HEK293 (cell line): ENCODE results near the gene UBE3A.

Source experiments
- CTCF ChIA-PET: fragments of 350-600 bp; formaldehyde crosslinking; extraction: SDS; loops from one replicate; lab custom pipeline; 2021; ENCODE audit warnings: antibody characterized with exemption; lab: Yijun Ruan, JAX
- POLR2A ChIA-PET: fragments of 300-600 bp; formaldehyde crosslinking; extraction: SDS; loops from one replicate; lab custom pipeline; 2020; ENCODE audit warnings: antibody characterized with exemption, inconsistent platforms; lab: Yijun Ruan, JAX
- H3K27ac ChIP-seq: fragments of 200-500 bp; sonication (Bioruptor generic); 2 replicates; pipeline ENCODE4 v1.5.1; 2014; ENCODE audit warnings: low read depth, low read length, control low read depth, inconsistent platforms; ENCODE audit errors: extremely low read depth
- H3K36me3 ChIP-seq, 2 experiments: fragments of 200-500 bp in 1 of 2; sonication (Bioruptor generic) in 1 of 2; 1 replicate in 1 of 2; 2 replicates in 1 of 2; pipeline ENCODE4 v1.5.1; 2014 to 2017; ENCODE audit warnings: inconsistent platforms in 2 of 2, low read length in 2 of 2; ENCODE audit not compliant: control insufficient read depth in 2 of 2, insufficient read depth in 1 of 2
- H3K4me1 ChIP-seq: fragments of 200-500 bp; sonication (Bioruptor generic); 2 replicates; pipeline ENCODE4 v1.5.1; 2014; ENCODE audit warnings: mild to moderate bottlenecking, low read length, inconsistent platforms; ENCODE audit not compliant: control insufficient read depth, insufficient read depth
- H3K4me3 ChIP-seq: 2 replicates; pipeline ENCODE4 v1.5.1; 2011; ENCODE audit warnings: low read depth, mild to moderate bottlenecking, control low read depth, low read length, moderate library complexity
- H3K9me3 ChIP-seq: fragments of 200-500 bp; sonication (Bioruptor generic); 2 replicates; pipeline ENCODE4 v1.5.1; 2014; ENCODE audit warnings: low read depth, low read length, inconsistent platforms; ENCODE audit not compliant: control insufficient read depth, insufficient read depth
- EGR2 ChIP-seq: fragments of 450-650 bp; formaldehyde crosslinking; IDR thresholded peaks from 2 replicates; pipeline ENCODE4 v1.5.1; 2016; ENCODE audit warnings: low read depth, missing biosample characterization, missing genetic modification characterization
- ELK4 ChIP-seq: IDR thresholded peaks from 2 replicates; pipeline ENCODE4 v1.6.1; 2011; ENCODE audit warnings: mild to moderate bottlenecking, low read depth, low read length, borderline replicate concordance
- GFI1B ChIP-seq: fragments of 450-650 bp; formaldehyde crosslinking; IDR thresholded peaks from 2 replicates; pipeline ENCODE4 v1.5.1; 2016; ENCODE audit warnings: missing biosample characterization, missing genetic modification characterization
- HIC1 ChIP-seq: fragments of 450-650 bp; formaldehyde crosslinking; IDR thresholded peaks from 2 replicates; pipeline ENCODE4 v1.5.1; 2016; ENCODE audit warnings: missing biosample characterization, missing genetic modification characterization
- MEIS1 ChIP-seq: sonication (generic); formaldehyde crosslinking; IDR thresholded peaks from 2 replicates; pipeline ENCODE4 v1.8.1; 2022; ENCODE audit warnings: missing genetic modification reagents, mild to moderate bottlenecking, borderline replicate concordance
- SP2 ChIP-seq: fragments of 450-650 bp; formaldehyde crosslinking; IDR thresholded peaks from 2 replicates; pipeline ENCODE4 v1.5.1; 2016; ENCODE audit warnings: missing biosample characterization, missing genetic modification characterization
- SP3 ChIP-seq: fragments of 450-650 bp; formaldehyde crosslinking; IDR thresholded peaks from 2 replicates; pipeline ENCODE4 v1.5.1; 2016; ENCODE audit warnings: missing biosample characterization, missing genetic modification characterization
- ZBTB26 ChIP-seq: fragments of 450-650 bp; formaldehyde crosslinking; optimal IDR thresholded peaks from 2 replicates; pipeline ENCODE3; 2016; ENCODE audit warnings: missing biosample characterization, mild to moderate bottlenecking, missing genetic modification characterization
- ZNF114 ChIP-seq: fragments of 450-650 bp; formaldehyde crosslinking; IDR thresholded peaks from 2 replicates; pipeline ENCODE4 v1.5.0; 2017; ENCODE audit warnings: missing biosample characterization, missing genetic modification characterization
- ZNF138 ChIP-seq: fragments of 450-650 bp; formaldehyde crosslinking; IDR thresholded peaks from 2 replicates; pipeline ENCODE4 v1.5.1; 2016; ENCODE audit warnings: missing biosample characterization, missing genetic modification characterization, borderline replicate concordance
- ZNF221 ChIP-seq: fragments of 450-650 bp; formaldehyde crosslinking; IDR thresholded peaks from 2 replicates; pipeline ENCODE4 v1.5.1; 2017; ENCODE audit warnings: missing biosample characterization, missing genetic modification characterization, borderline replicate concordance
- ZNF350 ChIP-seq: fragments of 450-650 bp; formaldehyde crosslinking; IDR thresholded peaks from 2 replicates; pipeline ENCODE4 v1.5.0; 2017; ENCODE audit warnings: missing biosample characterization, mild to moderate bottlenecking, missing genetic modification characterization
- ZNF354C ChIP-seq: fragments of 450-650 bp; formaldehyde crosslinking; IDR thresholded peaks from 2 replicates; pipeline ENCODE4 v1.5.1; 2016; ENCODE audit warnings: missing biosample characterization, missing genetic modification characterization, low read depth, borderline replicate concordance
- ZNF394 ChIP-seq: fragments of 450-650 bp; formaldehyde crosslinking; IDR thresholded peaks from 2 replicates; pipeline ENCODE4 v1.5.1; 2016; ENCODE audit warnings: missing biosample characterization, missing genetic modification characterization, mild to moderate bottlenecking, moderate library complexity, borderline replicate concordance
- ZNF423 ChIP-seq: fragments of 450-650 bp; formaldehyde crosslinking; IDR thresholded peaks from 2 replicates; pipeline ENCODE4 v1.5.1; 2016; ENCODE audit warnings: missing biosample characterization, missing genetic modification characterization
- ZNF514 ChIP-seq: fragments of 450-650 bp; formaldehyde crosslinking; IDR thresholded peaks from 2 replicates; pipeline ENCODE4 v1.5.1; 2016; ENCODE audit warnings: missing biosample characterization, missing genetic modification characterization
- ZNF600 ChIP-seq: fragments of 450-650 bp; formaldehyde crosslinking; IDR thresholded peaks from 2 replicates; pipeline ENCODE4 v1.5.1; 2016; ENCODE audit warnings: missing biosample characterization, missing genetic modification characterization
- ZNF639 ChIP-seq: fragments of 450-650 bp; formaldehyde crosslinking; IDR thresholded peaks from 2 replicates; pipeline ENCODE4 v1.5.1; 2016; ENCODE audit warnings: missing biosample characterization, missing genetic modification characterization
- ZNF707 ChIP-seq: fragments of 450-650 bp; formaldehyde crosslinking; IDR thresholded peaks from 2 replicates; pipeline ENCODE4 v1.5.1; 2016; ENCODE audit warnings: missing biosample characterization, missing genetic modification characterization
- TF ChIP-seq, protein P1 (sequence below): fragments of 450-650 bp; formaldehyde crosslinking; IDR thresholded peaks from 2 replicates; pipeline ENCODE4 v1.5.1; 2017; ENCODE audit warnings: missing biosample characterization, missing genetic modification characterization
- TF ChIP-seq, protein P2 (sequence below): fragments of 450-650 bp; formaldehyde crosslinking; IDR thresholded peaks from 2 replicates; pipeline ENCODE4 v1.5.1; 2017; ENCODE audit warnings: missing biosample characterization, missing genetic modification characterization

Gene UBE3A

DNA sequence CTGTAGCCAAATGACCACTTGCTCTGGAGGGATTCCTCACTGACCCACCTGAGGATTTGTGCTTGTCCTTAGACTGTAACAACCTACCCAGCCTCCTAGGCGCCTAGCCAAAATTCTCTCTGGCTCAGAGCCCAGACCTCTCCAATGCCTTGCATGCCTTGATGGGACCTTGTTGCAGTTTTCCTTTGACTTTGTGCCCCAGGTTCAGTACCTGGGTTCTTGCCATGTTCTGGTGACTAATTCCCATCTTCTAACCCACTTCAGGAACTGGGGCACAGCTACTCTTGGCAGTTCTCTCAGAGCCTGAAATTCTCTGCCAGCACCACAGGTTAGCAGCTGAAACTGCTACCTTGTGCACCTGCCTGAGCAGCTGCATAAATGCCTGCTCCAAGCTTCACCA lies 27.0 kb upstream of the UBE3A start (continued):
- TF ChIP-seq ZNF354C, result no peak

DNA sequence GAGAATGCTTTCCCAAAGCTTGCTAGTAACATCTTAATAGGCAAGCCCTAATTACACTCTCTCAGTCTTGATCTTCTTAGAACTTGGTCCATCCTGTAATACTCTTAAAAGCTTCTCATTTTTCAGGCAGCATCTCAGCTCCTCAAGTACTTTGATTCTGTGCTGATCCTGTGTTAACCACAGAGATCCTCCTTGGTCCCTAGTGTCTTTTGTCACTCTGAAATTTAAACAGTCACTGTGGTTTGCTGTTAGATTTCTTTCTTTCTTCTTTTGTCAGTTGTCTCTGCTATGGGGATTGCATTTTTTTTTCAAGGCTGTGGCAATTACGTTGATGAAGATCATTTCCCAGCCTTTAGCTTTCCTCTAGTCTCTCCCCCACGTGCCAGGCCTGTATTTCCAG lies 26.0 kb upstream of the UBE3A start:
- POLR2A ChIA-PET, result no interaction called here
- no peaks in the 10 kb centered on the region for H3K4me1 ChIP-seq
- no peak overlapping the region for H3K4me3 ChIP-seq
- CTCF ChIA-PET, result interaction anchor here (0.5 kb wide), 1 partner anchor 184 kb away, joined by 3 read pairs; no protein-coding TSS in a partner anchor
- H3K36me3 ChIP-seq, result no peaks in the 10 kb centered on the region
- TF ChIP-seq SP2 (tag by site-specific recombination) (no peak), ELK4 (no peak), GFI1B (tag by site-specific recombination) (no peak), EGR2 (tag by site-specific recombination) (no peak), SP3 (tag by site-specific recombination) (no peak), ZNF514 (tag by site-specific recombination) (no peak), ZNF350 (tag by site-specific recombination) (no peak), ZNF114 (no peak), MEIS1 (no peak), ZNF221 (tag by site-specific recombination) (no peak), HIC1 (tag by site-specific recombination) (no peak), ZNF138 (tag by site-specific recombination) (no peak), ZNF600 (tag by site-specific recombination) (no peak), ZNF423 (tag by site-specific recombination) (no peak), ZNF394 (no peak), ZNF707 (tag by site-specific recombination) (no peak), ZNF639 (no peak), ZBTB26 (tag by site-specific recombination) (no peak)
- TF ChIP-seq, protein P1, sequence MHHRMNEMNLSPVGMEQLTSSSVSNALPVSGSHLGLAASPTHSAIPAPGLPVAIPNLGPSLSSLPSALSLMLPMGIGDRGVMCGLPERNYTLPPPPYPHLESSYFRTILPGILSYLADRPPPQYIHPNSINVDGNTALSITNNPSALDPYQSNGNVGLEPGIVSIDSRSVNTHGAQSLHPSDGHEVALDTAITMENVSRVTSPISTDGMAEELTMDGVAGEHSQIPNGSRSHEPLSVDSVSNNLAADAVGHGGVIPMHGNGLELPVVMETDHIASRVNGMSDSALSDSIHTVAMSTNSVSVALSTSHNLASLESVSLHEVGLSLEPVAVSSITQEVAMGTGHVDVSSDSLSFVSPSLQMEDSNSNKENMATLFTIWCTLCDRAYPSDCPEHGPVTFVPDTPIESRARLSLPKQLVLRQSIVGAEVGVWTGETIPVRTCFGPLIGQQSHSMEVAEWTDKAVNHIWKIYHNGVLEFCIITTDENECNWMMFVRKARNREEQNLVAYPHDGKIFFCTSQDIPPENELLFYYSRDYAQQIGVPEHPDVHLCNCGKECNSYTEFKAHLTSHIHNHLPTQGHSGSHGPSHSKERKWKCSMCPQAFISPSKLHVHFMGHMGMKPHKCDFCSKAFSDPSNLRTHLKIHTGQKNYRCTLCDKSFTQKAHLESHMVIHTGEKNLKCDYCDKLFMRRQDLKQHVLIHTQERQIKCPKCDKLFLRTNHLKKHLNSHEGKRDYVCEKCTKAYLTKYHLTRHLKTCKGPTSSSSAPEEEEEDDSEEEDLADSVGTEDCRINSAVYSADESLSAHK, result no peak
- TF ChIP-seq, protein P2, sequence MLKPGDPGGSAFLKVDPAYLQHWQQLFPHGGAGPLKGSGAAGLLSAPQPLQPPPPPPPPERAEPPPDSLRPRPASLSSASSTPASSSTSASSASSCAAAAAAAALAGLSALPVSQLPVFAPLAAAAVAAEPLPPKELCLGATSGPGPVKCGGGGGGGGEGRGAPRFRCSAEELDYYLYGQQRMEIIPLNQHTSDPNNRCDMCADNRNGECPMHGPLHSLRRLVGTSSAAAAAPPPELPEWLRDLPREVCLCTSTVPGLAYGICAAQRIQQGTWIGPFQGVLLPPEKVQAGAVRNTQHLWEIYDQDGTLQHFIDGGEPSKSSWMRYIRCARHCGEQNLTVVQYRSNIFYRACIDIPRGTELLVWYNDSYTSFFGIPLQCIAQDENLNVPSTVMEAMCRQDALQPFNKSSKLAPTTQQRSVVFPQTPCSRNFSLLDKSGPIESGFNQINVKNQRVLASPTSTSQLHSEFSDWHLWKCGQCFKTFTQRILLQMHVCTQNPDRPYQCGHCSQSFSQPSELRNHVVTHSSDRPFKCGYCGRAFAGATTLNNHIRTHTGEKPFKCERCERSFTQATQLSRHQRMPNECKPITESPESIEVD (tag by site-specific recombination), result no peak
- TF ChIP-seq, all 188 proteins: peak for 0
- Histone ChIP-seq H3K27ac (no peak overlapping the region), H3K9me3 (no peaks in the 10 kb centered on the region)
